PC-9 (cell line): ENCODE data around the gene FGF12. TPM values are rescaled to one million over a fixed set of nuclear protein-coding genes. Genes with fewer than 3 reads are reported as not detected.

Experiments
- BruUV-seq: library from RNA; stranded (reverse); fragments of 400-500 nt; replicated peaks from 2 replicates; lab custom pipeline; 2021; lab: Mats Ljungman, UMichigan
- CTCF ChIA-PET: fragments of 300-600 bp; sonication (Branson Sonifier 250); formaldehyde crosslinking; loops from one replicate; lab custom pipeline; 2022; ENCODE audit warnings: antibody characterized with exemption; lab: Charles Lee
- POLR2A ChIA-PET: fragments of 300-600 bp; sonication (Branson Sonifier 250); formaldehyde crosslinking; loops from one replicate; lab custom pipeline; 2022; ENCODE audit warnings: antibody characterized with exemption; ENCODE audit not compliant: unreplicated experiment; lab: Charles Lee
- DNase-seq, 2 experiments: peaks; one replicate each; pipeline versions ENCODE4 v3.0.0 to v3.0.0-alpha.2; 2015 to 2022; ENCODE audit warnings: mixed read lengths in 1 of 2
- H2AFZ ChIP-seq: fragments of 200-600 bp; sonication (generic); 2 replicates; pipeline ENCODE4 v1.8.1; 2017; ENCODE audit warnings: antibody characterized with exemption
- H3F3A ChIP-seq: fragments of 200-600 bp; sonication (generic); 2 replicates; pipeline ENCODE4 v1.8.1; 2017; ENCODE audit warnings: antibody characterized with exemption, mild to moderate bottlenecking, low read depth; ENCODE audit not compliant: insufficient read depth
- H3K27ac ChIP-seq: fragments of 200-600 bp; sonication (generic); 2 replicates; pipeline ENCODE4 v1.6.1; 2016; ENCODE audit warnings: mixed run types
- H3K27me3 ChIP-seq: fragments of 200-600 bp; sonication (generic); 2 replicates; pipeline ENCODE4 v1.6.1; 2016; ENCODE audit warnings: low read depth, mixed run types; ENCODE audit not compliant: insufficient read depth
- H3K36me3 ChIP-seq: fragments of 200-600 bp; sonication (generic); 2 replicates; pipeline ENCODE4 v1.6.1; 2016; ENCODE audit warnings: low read depth, mixed run types
- H3K4me1 ChIP-seq: fragments of 200-600 bp; sonication (generic); replicated peaks from 2 replicates; pipeline ENCODE4 v1.6.1; 2016; ENCODE audit warnings: mixed run types; ENCODE audit not compliant: insufficient read depth
- H3K4me2 ChIP-seq: fragments of 200-600 bp; sonication (generic); 2 replicates; pipeline ENCODE4 v1.6.1; 2017; ENCODE audit warnings: mixed run types
- H3K4me3 ChIP-seq: fragments of 200-600 bp; sonication (generic); 2 replicates; pipeline ENCODE4 v1.6.1; 2016; ENCODE audit warnings: mixed run types
- H3K79me2 ChIP-seq: fragments of 200-600 bp; sonication (generic); 2 replicates; pipeline ENCODE4 v1.6.1; 2017; ENCODE audit warnings: low read depth, mixed run types
- H3K9me2 ChIP-seq: fragments of 200-600 bp; sonication (generic); 2 replicates; pipeline ENCODE4 v1.8.1; 2017; ENCODE audit warnings: mild to moderate bottlenecking; ENCODE audit not compliant: insufficient read depth
- H3K9me3 ChIP-seq: fragments of 200-600 bp; sonication (generic); 2 replicates; pipeline ENCODE4 v1.8.1; 2016; ENCODE audit warnings: low read depth; ENCODE audit not compliant: insufficient read depth
- H4K20me1 ChIP-seq: fragments of 200-600 bp; sonication (generic); 2 replicates; pipeline ENCODE4 v1.8.1; 2017; ENCODE audit not compliant: insufficient read depth
- CTCF ChIP-seq: fragments of 200-600 bp; sonication (generic); conservative IDR thresholded peaks from 2 replicates; pipeline ENCODE4 v1.6.1; 2017; ENCODE audit warnings: mixed run types, antibody characterized with exemption, mild to moderate bottlenecking, moderate library complexity
- EZH2 ChIP-seq: fragments of 200-600 bp; sonication (generic); IDR thresholded peaks from 2 replicates; pipeline ENCODE4 v1.8.0; 2017; ENCODE audit warnings: antibody characterized with exemption, low read depth
- intact Hi-C: fragments of 100-400 bp; cut with micrococcal nuclease; formaldehyde crosslinking; loops from one replicate; pipeline ENCODE4 v1.10.0; 2022; ENCODE audit not compliant: unreplicated experiment
- total RNA-seq: library from RNA; stranded (reverse); gene quantifications from 2 replicates; pipeline ENCODE4 v1.2.3, GENCODE V29; 2021

Gene FGF12
- total RNA-seq, 1 experiment from 2014 or later = 10.9 TPM

GRCh38 chr3:192505731-192506130 is 221.6 kb downstream of the FGF12 start:
- ChIA-PET CTCF (no interaction called here), POLR2A (no interaction called here)
- TF ChIP-seq CTCF = no peak
- no peak for TF ChIP-seq EZH2
- Histone ChIP-seq H3K4me3 (no peak overlapping the region), H4K20me1 (no peaks in the 10 kb centered on the region), H3F3A (no peaks in the 10 kb centered on the region), H3K27ac (no peak overlapping the region), H3K27me3 (no peaks in the 10 kb centered on the region), H3K4me1 (no peaks in the 10 kb centered on the region), H3K9me2 (no peaks in the 10 kb centered on the region), H3K9me3 (no peaks in the 10 kb centered on the region), H3K79me2 (no peaks in the 10 kb centered on the region), H3K36me3 (no peaks in the 10 kb centered on the region), H2AFZ (no peak overlapping the region), H3K4me2 (no peak overlapping the region)
- no TSS peak for BruUV-seq
- DNase-seq = no peak
- intact Hi-C loops = no loop called here

- no peaks in the 10 kb centered on the region for H3K9me2 ChIP-seq
- H3K79me2 ChIP-seq = no peaks in the 10 kb centered on the region
- H3K4me1 ChIP-seq = no peaks in the 10 kb centered on the region
- TF ChIP-seq EZH2 = no peak
- no peak for TF ChIP-seq CTCF
- no peak overlapping the region for H3K4me2 ChIP-seq
- BruUV-seq = no TSS peak
- H3K4me3 ChIP-seq = no peak overlapping the region
- intact Hi-C loops = no loop called here
- ChIA-PET CTCF (no interaction called here), POLR2A (no interaction called here)
- no peaks in the 10 kb centered on the region for H3K36me3 ChIP-seq
- H3F3A ChIP-seq = no peaks in the 10 kb centered on the region
- no peak overlapping the region for H2AFZ ChIP-seq
- no peaks in the 10 kb centered on the region for H4K20me1 ChIP-seq
- no peaks in the 10 kb centered on the region for H3K27me3 ChIP-seq
- no peak for DNase-seq
- no peak overlapping the region for H3K27ac ChIP-seq
- H3K9me3 ChIP-seq = no peaks in the 10 kb centered on the region
Observed at GRCh38 chr3:192501401-192501800, 225.9 kb downstream of the FGF12 start.

GRCh38 chr3:192496905-192497587 is 230.3 kb downstream of the FGF12 start:
- Histone ChIP-seq H3K4me1 (no peaks in the 10 kb centered on the region), H3F3A (no peaks in the 10 kb centered on the region; the same call in 1 of the 2 replicates), H2AFZ (no peak overlapping the region), H3K4me3 (no peak overlapping the region), H3K9me2 (no peaks in the 10 kb centered on the region), H3K9me3 (0 out of 2 replicates have a peak, but pooled peaks cover under 1% of the 10 kb centered on the region), H3K27me3 (no peaks in the 10 kb centered on the region), H3K4me2 (no peak overlapping the region), H4K20me1 (no peaks in the 10 kb centered on the region), H3K27ac (no peak overlapping the region), H3K36me3 (no peaks in the 10 kb centered on the region), H3K79me2 (no peaks in the 10 kb centered on the region)
- TF ChIP-seq EZH2 (no peak), CTCF (no peak)
- intact Hi-C loops = no loop called here
- no TSS peak for BruUV-seq
- ChIA-PET CTCF (no interaction called here), POLR2A (no interaction called here)
- no peak for DNase-seq
